H1 (cell line): ENCODE data around the gene RBM18. TPM values are rescaled to one million over a fixed set of nuclear protein-coding genes. Genes with fewer than 3 reads are reported as not detected.

ENCODE experiments used
- CTCF ChIA-PET: fragments of 300-600 bp; sonication (Branson Sonifier 250); formaldehyde crosslinking; loops from one replicate; lab custom pipeline; 2021; ENCODE audit not compliant: partially characterized antibody; lab: Charles Lee
- POLR2A ChIA-PET: fragments of 300-600 bp; sonication (Branson Sonifier 250); formaldehyde crosslinking; loops from one replicate; lab custom pipeline; 2021; ENCODE audit warnings: inconsistent platforms; ENCODE audit not compliant: partially characterized antibody; lab: Charles Lee
- DNase-seq, 2 experiments: peaks; one replicate each; pipeline versions ENCODE4 v3.0.0 to v3.0.0-alpha.2; 2010 to 2022; ENCODE audit warnings: low spot score in 2 of 2, low read depth in 1 of 2, mixed read lengths in 1 of 2
- FAIRE-seq: peaks from 2 replicates; lab custom pipeline; 2011; peaks lifted over from hg19 to GRCh38; lab: Jason Lieb, UNC
- H2AFZ ChIP-seq: 2 replicates; pipeline ENCODE4 v1.8.1; 2012; ENCODE audit warnings: low read length, inconsistent platforms
- H2AK5ac ChIP-seq: 2 replicates; pipeline ENCODE4 v1.6.1; 2013; ENCODE audit warnings: low read depth, low read length
- H2BK120ac ChIP-seq: replicated peaks from 2 replicates; pipeline ENCODE3; 2013; ENCODE audit warnings: low read depth, low read length, inconsistent platforms
- H2BK12ac ChIP-seq: 2 replicates; pipeline ENCODE4 v1.6.1; 2013; ENCODE audit warnings: low read depth, low read length
- H2BK15ac ChIP-seq: 2 replicates; pipeline ENCODE4 v1.6.1; 2013; ENCODE audit warnings: low read length
- H2BK20ac ChIP-seq: 2 replicates; pipeline ENCODE4 v1.6.1; 2013; ENCODE audit warnings: low read length
- H2BK5ac ChIP-seq: 2 replicates; pipeline ENCODE4 v1.6.1; 2013; ENCODE audit warnings: low read depth, low read length
- H3K14ac ChIP-seq: 2 replicates; pipeline ENCODE4 v1.6.1; 2013; ENCODE audit warnings: inconsistent platforms; ENCODE audit not compliant: insufficient read length
- H3K18ac ChIP-seq: 2 replicates; pipeline ENCODE4 v1.6.1; 2013; ENCODE audit warnings: low read length; ENCODE audit errors: extremely low read depth
- H3K23ac ChIP-seq: 2 replicates; pipeline ENCODE4 v1.6.1; 2013; ENCODE audit warnings: inconsistent platforms; ENCODE audit not compliant: insufficient read length
- H3K23me2 ChIP-seq: 2 replicates; pipeline ENCODE4 v1.6.1; 2013; ENCODE audit warnings: low read depth, low read length
- H3K27ac ChIP-seq: 2 replicates; pipeline ENCODE4 v1.6.1; 2011; ENCODE audit warnings: low read depth, low read length, inconsistent platforms
- H3K27me3 ChIP-seq, 4 experiments: replicated peaks in 1 of 4; 1 replicate in 1 of 4; 2 replicates in 3 of 4; pipeline versions ENCODE4 v1.6.1 to v1.8.1; 2011 to 2013; ENCODE audit warnings: low read length in 3 of 4, mild to moderate bottlenecking in 3 of 4, inconsistent platforms in 2 of 4, mixed read lengths in 2 of 4, moderate library complexity in 1 of 4; ENCODE audit not compliant: control insufficient read depth in 3 of 4, insufficient read depth in 3 of 4; ENCODE audit errors: extremely low read depth in 1 of 4
- H3K36me3 ChIP-seq, 4 experiments: 2 replicates each; pipeline versions ENCODE4 v1.6.1 to v1.8.1; 2011 to 2013; ENCODE audit warnings: mild to moderate bottlenecking in 4 of 4, low read length in 3 of 4, moderate library complexity in 2 of 4, control low read depth in 1 of 4, inconsistent platforms in 1 of 4; ENCODE audit not compliant: insufficient read depth in 4 of 4, control insufficient read depth in 2 of 4
- H3K4ac ChIP-seq: replicated peaks from 2 replicates; pipeline ENCODE3; 2013; ENCODE audit warnings: low read length, low read depth, mixed read lengths, inconsistent platforms; ENCODE audit not compliant: insufficient read length
- H3K4me1 ChIP-seq, 4 experiments: replicated peaks in 1 of 4; 1 replicate in 1 of 4; 2 replicates in 3 of 4; pipeline versions ENCODE4 v1.6.1 to v1.8.1; 2011 to 2013; ENCODE audit warnings: low read length in 3 of 4, inconsistent platforms in 2 of 4, mixed read lengths in 1 of 4; ENCODE audit not compliant: insufficient read depth in 4 of 4, control insufficient read depth in 3 of 4
- H3K4me2 ChIP-seq, 2 experiments: 2 replicates each; pipeline versions ENCODE4 v1.6.1 to v1.8.1; 2011 to 2013; ENCODE audit warnings: low read depth in 2 of 2, low read length in 2 of 2, control low read depth in 1 of 2, inconsistent platforms in 1 of 2, mild to moderate bottlenecking in 1 of 2; ENCODE audit not compliant: insufficient read depth in 1 of 2
- H3K4me3 ChIP-seq, 4 experiments: fragments of 200-600, 300-600 bp in 1 of 4; sonication (generic), shearing (Covaris generic), sonication (Bioruptor Twin) in 1 of 4; 2 replicates each; pipeline versions ENCODE4 v1.5.1 to v1.8.1; 2011 to 2016; ENCODE audit warnings: low read length in 4 of 4, low read depth in 3 of 4, control low read depth in 2 of 4, inconsistent platforms in 2 of 4, mild to moderate bottlenecking in 2 of 4, mixed read lengths in 1 of 4, moderate library complexity in 1 of 4; ENCODE audit not compliant: insufficient read depth in 2 of 4; ENCODE audit errors: extremely low read depth in 1 of 4
- H3K56ac ChIP-seq: replicated peaks from 2 replicates; pipeline ENCODE3; 2013; ENCODE audit warnings: low read depth, mild to moderate bottlenecking, mixed read lengths, low read length, inconsistent platforms; ENCODE audit not compliant: insufficient read length
- H3K79me1 ChIP-seq: 2 replicates; pipeline ENCODE4 v1.6.1; 2013; ENCODE audit warnings: low read depth, low read length, control low read depth
- H3K79me2 ChIP-seq, 2 experiments: 2 replicates each; pipeline versions ENCODE4 v1.6.1 to v1.8.1; 2012 to 2013; ENCODE audit warnings: low read length in 2 of 2, mild to moderate bottlenecking in 2 of 2, inconsistent platforms in 1 of 2; ENCODE audit not compliant: insufficient read depth in 2 of 2, control insufficient read depth in 1 of 2
- H3K9ac ChIP-seq, 4 experiments: replicated peaks in 1 of 4; 1 replicate in 1 of 4; 2 replicates in 3 of 4; pipeline versions ENCODE4 v1.6.1 to v1.8.1; 2011 to 2013; ENCODE audit warnings: low read depth in 3 of 4, low read length in 3 of 4, control low read depth in 2 of 4, mild to moderate bottlenecking in 2 of 4, moderate library complexity in 2 of 4, inconsistent platforms in 1 of 4; ENCODE audit errors: extremely low read depth in 1 of 4
- H3K9me3 ChIP-seq, 2 experiments: 2 replicates each; pipeline versions ENCODE4 v1.6.1 to v1.8.1; 2012 to 2013; ENCODE audit warnings: mild to moderate bottlenecking in 2 of 2, moderate library complexity in 2 of 2, control low read depth in 1 of 2, inconsistent platforms in 1 of 2, low read depth in 1 of 2, low read length in 1 of 2, mixed read lengths in 1 of 2; ENCODE audit not compliant: insufficient read depth in 2 of 2
- H4K20me1 ChIP-seq, 2 experiments: replicated peaks in 1 of 2; 2 replicates each; pipeline versions ENCODE3 to v1.8.1; 2011 to 2013; ENCODE audit warnings: inconsistent platforms in 2 of 2, low read length in 2 of 2, mild to moderate bottlenecking in 1 of 2; ENCODE audit not compliant: insufficient read depth in 2 of 2, control insufficient read depth in 1 of 2
- H4K5ac ChIP-seq: 2 replicates; pipeline ENCODE4 v1.6.1; 2013; ENCODE audit warnings: low read length, low read depth, mixed read lengths, inconsistent platforms; ENCODE audit not compliant: insufficient read length
- H4K8ac ChIP-seq: 2 replicates; pipeline ENCODE4 v1.8.0; 2013; ENCODE audit warnings: mild to moderate bottlenecking, moderate library complexity, low read length, inconsistent platforms; ENCODE audit not compliant: insufficient read depth; ENCODE audit errors: extremely low read depth
- H4K91ac ChIP-seq: replicated peaks from 2 replicates; pipeline ENCODE3; 2013; ENCODE audit warnings: low read length, mixed read lengths, inconsistent platforms; ENCODE audit not compliant: insufficient read length
- BCL11A ChIP-seq, 2 experiments: IDR thresholded peaks; one replicate each; pipeline ENCODE4 v1.6.1; 2011; ENCODE audit warnings: low read depth in 2 of 2, low read length in 2 of 2, mild to moderate bottlenecking in 2 of 2
- EP300 ChIP-seq, 2 experiments: IDR thresholded peaks; 1 replicate in 1 of 2; 2 replicates in 1 of 2; pipeline ENCODE4 v1.6.1; 2011 to 2012; ENCODE audit warnings: low read depth in 2 of 2, low read length in 2 of 2, mild to moderate bottlenecking in 2 of 2, borderline replicate concordance in 1 of 2, inconsistent platforms in 1 of 2, moderate library complexity in 1 of 2
- POLR2AphosphoS5 ChIP-seq: IDR thresholded peaks from 2 replicates; pipeline ENCODE4 v1.6.1; 2011; ENCODE audit warnings: low read depth, low read length
- RBBP5 ChIP-seq: IDR thresholded peaks from 2 replicates; pipeline ENCODE4 v1.7.1; 2012; ENCODE audit warnings: low read depth, mild to moderate bottlenecking, inconsistent platforms, low read length, moderate library complexity, borderline replicate concordance
- SP1 ChIP-seq: IDR thresholded peaks from 2 replicates; pipeline ENCODE4 v1.6.1; 2011; ENCODE audit warnings: low read depth, low read length
- WGBS, 2 experiments: shearing (Covaris generic) in 1 of 2; methylation state at CpG; one replicate each; pipeline versions ENCODE4 v1.1.6 to v1.1.7; 2013 to 2015; ENCODE audit warnings: low lambda C conversion rate in 2 of 2, mixed read lengths in 2 of 2, inconsistent platforms in 1 of 2, low coverage in 1 of 2, missing lambda C conversion rate in 1 of 2; ENCODE audit not compliant: insufficient replicate concordance in 2 of 2, insufficient coverage in 1 of 2, insufficient read length in 1 of 2; ENCODE audit errors: extremely low coverage in 1 of 2, missing lambda C conversion rate in 1 of 2; 5-methylcytosine and 5-hydroxymethylcytosine counted together
- polyA plus RNA-seq, 7 experiments: library from polyadenylated mRNA; depleted of rRNA in 3 of 7; stranded (reverse) in 5 of 7; unstranded in 2 of 7; fragments of >200 nt in 5 of 7; fragments of 200-250 nt in 2 of 7; gene quantifications; 1 replicate in 5 of 7; 2 replicates in 1 of 7; 4 replicates in 1 of 7; pipeline versions ENCODE4 v1.2.1 to v1.2.3, GENCODE V29; 2011 to 2013; ENCODE audit warnings: missing spikeins in 2 of 7, mixed read lengths in 2 of 7
- total RNA-seq: library from RNA; stranded (reverse); fragmentation: NEBNext Ultra II Directional; extraction: Animal tissue kit (Norgen Biotek cat#: 25700); gene quantifications from 2 replicates; pipeline ENCODE4 v1.2.1, GENCODE V29; 2021

RBM18 gene
- total and polyA plus RNA-seq, 2 of the 8 experiments (the other 6 are each of a cell fraction or from before 2014, with no cell fraction given) = 5.9 to 14.3 TPM

- no peaks in the 10 kb centered on the region for H3K27me3 ChIP-seq
- H3K9ac ChIP-seq = no peak overlapping the region
- H3K36me3 ChIP-seq = peaks cover 0 to 19% (median 14%) of the 10 kb centered on the region in 4 experiments; a peak in 7 of 8 replicates
- H3K23ac ChIP-seq = no peak overlapping the region
- TF ChIP-seq SP1 = no peak
- TF ChIP-seq EP300 (IDR thresholded peaks at IDR 0.05; ENCODE audit: borderline replicate concordance in 1 of 2, low read depth in 2 of 2, low read length in 2 of 2) = no peak
- no peak for TF ChIP-seq BCL11A (IDR thresholded peaks at IDR 0.05; ENCODE audit: low read depth in 2 of 2, low read length in 2 of 2)
- TF ChIP-seq RBBP5 = no peak
- TF ChIP-seq POLR2AphosphoS5 = no peak
- TF ChIP-seq, all 59 proteins: peak for 0
- no peak overlapping the region for H3K56ac ChIP-seq
- H3K4me2 ChIP-seq = no peak overlapping the region
- H3K79me2 ChIP-seq = peaks cover 0 to 12% of the 10 kb centered on the region in 2 experiments; a peak in 2 of 4 replicates
- no peak overlapping the region for H2BK15ac ChIP-seq
- H2BK12ac ChIP-seq = no peak overlapping the region
- CTCF ChIA-PET = interaction anchor here (1.0 to 1.9 kb wide), 6 partner anchors 9 to 158 kb away, joined by 3 to 5 read pairs (median 4); partner anchors contain the start of genes MORN5, MRRF, NDUFA8 and RBM18
- no peak overlapping the region for H3K4ac ChIP-seq
- H3K27ac ChIP-seq = no peak overlapping the region
- peaks cover 0 to 2% of the 10 kb centered on the region in 2 experiments for H4K20me1 ChIP-seq
- no peak for DNase-seq
- POLR2A ChIA-PET = interaction anchor here (0.7 to 1.5 kb wide), 4 partner anchors 17 to 142 kb away, joined by 3 to 5 read pairs (median 3); partner anchors contain the start of genes MRRF and RBM18
- H4K91ac ChIP-seq = no peak overlapping the region
- FAIRE-seq = no peak
- peaks cover 0 to 6% of the 10 kb centered on the region in 2 experiments; a peak in 1 of 4 replicates for H3K9me3 ChIP-seq
- H4K8ac ChIP-seq = no peak overlapping the region
- H4K5ac ChIP-seq = no peak overlapping the region
- H3K18ac ChIP-seq = no peak overlapping the region
- H2AFZ ChIP-seq = no peak overlapping the region
- no peak overlapping the region for H2BK20ac ChIP-seq
- no peak overlapping the region for H3K4me3 ChIP-seq
- 0 out of 2 replicates have a peak, but pooled peaks cover 2% of the 10 kb centered on the region for H3K79me1 ChIP-seq
- H2BK5ac ChIP-seq = no peak overlapping the region
- no peaks in the 10 kb centered on the region for H3K23me2 ChIP-seq
- H2AK5ac ChIP-seq = no peak overlapping the region
- no peak overlapping the region for H3K14ac ChIP-seq
- H2BK120ac ChIP-seq = no peak overlapping the region
- peaks cover 0 to 2% (median under 1%) of the 10 kb centered on the region in 4 experiments; a peak in 3 of 7 replicates for H3K4me1 ChIP-seq
- WGBS, 2 experiments = 86% methylated on average over 5 of the region's 5 CpGs; no CpG with 5 or more reads in 1 of the 2 experiments
Measured at GRCh38 chr9:122281368-122281767, 16.7 kb upstream of the RBM18 start.
